ENCODE results near the gene GSTT4.
"Not testable (repeated sequence)": the region's sequence is repeated elsewhere in the genome, so short reads cannot be mapped to it uniquely, and the experiment has no call there.

Gene GSTT4

GRCh38 chr22:23986538-23987178, 18.6 kb downstream of the GSTT4 start:
- DNase-seq (ENCODE audit: low spot score): not testable (repeated sequence)

- not testable (repeated sequence) for DNase-seq (ENCODE audit: low spot score)
These were observed 19.2 kb downstream of the GSTT4 start for GRCh38 chr22:23986089-23986488.

GRCh38 chr22:23984430-23984829, 20.8 kb downstream of the GSTT4 start:
- no peak for DNase-seq (ENCODE audit: low spot score)

- DNase-seq (ENCODE audit: low spot score): not testable (repeated sequence)
These were observed 24.7 kb downstream of the GSTT4 start for GRCh38 chr22:23980567-23980966.

GRCh38 chr22:23979557-23980240, 25.6 kb downstream of the GSTT4 start, which contains the start of gene GSTT2:
GSTT2 (plus strand) TSS chr22:23980134.
- not testable (repeated sequence) for DNase-seq (ENCODE audit: low spot score)

- DNase-seq (ENCODE audit: low spot score): not testable (repeated sequence)
These were observed 27.9 kb downstream of the GSTT4 start for GRCh38 chr22:23977304-23977703.

GRCh38 chr22:23974836-23975352, 30.4 kb downstream of the GSTT4 start:
- DNase-seq (ENCODE audit: low spot score): not testable (repeated sequence)

- not testable (repeated sequence) for DNase-seq (ENCODE audit: low spot score)
These were observed 30.9 kb downstream of the GSTT4 start, which contains the start of gene DDT for GRCh38 chr22:23974345-23974744. DDT (minus strand) TSS chr22:23974441; CDS start chr22:23974414, 27 bp downstream.

GRCh38 chr22:23971927-23972326, 33.3 kb downstream of the GSTT4 start:
- DNase-seq (ENCODE audit: low spot score): not testable (repeated sequence)

- DNase-seq (ENCODE audit: low spot score): no peak
These were observed 34.3 kb downstream of the GSTT4 start for GRCh38 chr22:23970816-23971486.

- DNase-seq (ENCODE audit: low spot score): no peak
These were observed 35.0 kb downstream of the GSTT4 start for GRCh38 chr22:23970201-23970641.

- DNase-seq (ENCODE audit: low spot score): no peak
These were observed 36.2 kb downstream of the GSTT4 start for GRCh38 chr22:23969071-23969470.

- not testable (repeated sequence) for DNase-seq (ENCODE audit: low spot score)
These were observed 38.7 kb downstream of the GSTT4 start, which contains the start of gene DDTL for GRCh38 chr22:23966568-23966967. DDTL (plus strand) TSS chr22:23966888; CDS start chr22:23966915, 27 bp downstream.

- not testable (repeated sequence) for DNase-seq (ENCODE audit: low spot score)
These were observed 39.2 kb downstream of the GSTT4 start for GRCh38 chr22:23966094-23966493.

- DNase-seq (ENCODE audit: low spot score): not testable (repeated sequence)
These were observed 44.0 kb downstream of the GSTT4 start, which contains the start of gene GSTT2B for GRCh38 chr22:23961084-23961771. GSTT2B (minus strand) TSS chr22:23961195; CDS start chr22:23961131, 64 bp downstream.

GRCh38 chr22:23956301-23956900, 48.9 kb downstream of the GSTT4 start:
- DNase-seq (ENCODE audit: low spot score): peak; percentile 91

- DNase-seq (ENCODE audit: low spot score): not testable (repeated sequence)
These were observed 49.4 kb downstream of the GSTT4 start for GRCh38 chr22:23955886-23956285.

GRCh38 chr22:23954991-23955305, 50.3 kb downstream of the GSTT4 start:
- not testable (repeated sequence) for DNase-seq (ENCODE audit: low spot score)

GRCh38 chr22:23954193-23954990, 50.9 kb downstream of the GSTT4 start:
- not testable (repeated sequence) for DNase-seq (ENCODE audit: low spot score)

GRCh38 chr22:23953485-23953884, 51.8 kb downstream of the GSTT4 start:
- not testable (repeated sequence) for DNase-seq (ENCODE audit: low spot score)

Measured in Ammon's horn (tissue), 1 donor.